ENCODE measurements around the gene CSAD.
A peak's percentile ranks its signal among the peaks of the same experiment; 100 is the strongest.
"Not testable (repeated sequence)": the region's sequence is repeated elsewhere in the genome, so short reads cannot be mapped to it uniquely, and the experiment has no call there.

CSAD gene

DNA sequence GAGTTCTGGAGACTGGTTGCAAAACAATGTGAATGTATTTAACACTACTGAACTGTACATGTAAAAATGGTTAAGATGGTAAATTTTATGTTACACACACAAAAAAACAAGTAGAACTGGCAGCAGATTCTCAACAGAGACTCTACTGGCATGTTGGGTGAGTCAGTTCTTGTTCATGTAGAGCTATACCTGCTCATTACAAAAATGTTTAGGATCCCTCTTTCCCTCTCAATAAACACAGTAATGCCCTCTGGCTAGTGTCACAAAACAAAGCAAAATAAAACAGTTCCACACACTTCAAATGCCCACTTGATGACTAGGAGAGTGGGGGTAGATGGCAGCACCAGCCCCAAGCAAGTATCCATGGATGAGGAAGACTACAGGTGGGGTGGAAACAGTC, 13.9 kb downstream of the CSAD start:
- DNase-seq (ENCODE audit: low read depth), result no peak
- no peak overlapping the region for H3K4me3 ChIP-seq (ENCODE audit: control insufficient read depth, low read depth, low read length)
- TF ChIP-seq, protein P1, sequence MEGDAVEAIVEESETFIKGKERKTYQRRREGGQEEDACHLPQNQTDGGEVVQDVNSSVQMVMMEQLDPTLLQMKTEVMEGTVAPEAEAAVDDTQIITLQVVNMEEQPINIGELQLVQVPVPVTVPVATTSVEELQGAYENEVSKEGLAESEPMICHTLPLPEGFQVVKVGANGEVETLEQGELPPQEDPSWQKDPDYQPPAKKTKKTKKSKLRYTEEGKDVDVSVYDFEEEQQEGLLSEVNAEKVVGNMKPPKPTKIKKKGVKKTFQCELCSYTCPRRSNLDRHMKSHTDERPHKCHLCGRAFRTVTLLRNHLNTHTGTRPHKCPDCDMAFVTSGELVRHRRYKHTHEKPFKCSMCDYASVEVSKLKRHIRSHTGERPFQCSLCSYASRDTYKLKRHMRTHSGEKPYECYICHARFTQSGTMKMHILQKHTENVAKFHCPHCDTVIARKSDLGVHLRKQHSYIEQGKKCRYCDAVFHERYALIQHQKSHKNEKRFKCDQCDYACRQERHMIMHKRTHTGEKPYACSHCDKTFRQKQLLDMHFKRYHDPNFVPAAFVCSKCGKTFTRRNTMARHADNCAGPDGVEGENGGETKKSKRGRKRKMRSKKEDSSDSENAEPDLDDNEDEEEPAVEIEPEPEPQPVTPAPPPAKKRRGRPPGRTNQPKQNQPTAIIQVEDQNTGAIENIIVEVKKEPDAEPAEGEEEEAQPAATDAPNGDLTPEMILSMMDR (IDR thresholded peaks at IDR 0.05; ENCODE audit: control insufficient read depth, insufficient read depth, low read depth, low read length, missing control alignments), result no peak

DNA sequence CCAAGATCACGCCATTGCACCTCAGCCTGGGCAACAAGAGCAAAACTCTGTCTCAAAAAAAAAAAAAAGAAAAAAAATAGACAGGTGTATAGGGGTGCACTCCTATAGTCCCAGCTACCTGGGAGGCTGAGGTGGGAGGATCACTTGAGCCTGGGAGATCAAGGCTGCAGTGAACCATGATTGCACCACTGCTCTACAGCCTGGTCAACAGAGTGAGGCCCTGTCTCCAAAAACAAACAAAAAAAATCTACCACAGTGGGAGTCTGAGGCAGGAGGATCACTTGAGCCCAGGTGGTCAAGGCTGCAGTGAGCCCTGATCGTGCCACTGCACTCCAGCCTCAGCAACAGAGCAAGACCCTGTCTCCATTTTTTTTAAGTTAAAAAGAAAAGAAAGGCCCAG, 17.7 kb downstream of the CSAD start:
- not testable (repeated sequence) for DNase-seq (ENCODE audit: low read depth); H3K4me3 ChIP-seq (ENCODE audit: control insufficient read depth, low read depth, low read length)

DNA sequence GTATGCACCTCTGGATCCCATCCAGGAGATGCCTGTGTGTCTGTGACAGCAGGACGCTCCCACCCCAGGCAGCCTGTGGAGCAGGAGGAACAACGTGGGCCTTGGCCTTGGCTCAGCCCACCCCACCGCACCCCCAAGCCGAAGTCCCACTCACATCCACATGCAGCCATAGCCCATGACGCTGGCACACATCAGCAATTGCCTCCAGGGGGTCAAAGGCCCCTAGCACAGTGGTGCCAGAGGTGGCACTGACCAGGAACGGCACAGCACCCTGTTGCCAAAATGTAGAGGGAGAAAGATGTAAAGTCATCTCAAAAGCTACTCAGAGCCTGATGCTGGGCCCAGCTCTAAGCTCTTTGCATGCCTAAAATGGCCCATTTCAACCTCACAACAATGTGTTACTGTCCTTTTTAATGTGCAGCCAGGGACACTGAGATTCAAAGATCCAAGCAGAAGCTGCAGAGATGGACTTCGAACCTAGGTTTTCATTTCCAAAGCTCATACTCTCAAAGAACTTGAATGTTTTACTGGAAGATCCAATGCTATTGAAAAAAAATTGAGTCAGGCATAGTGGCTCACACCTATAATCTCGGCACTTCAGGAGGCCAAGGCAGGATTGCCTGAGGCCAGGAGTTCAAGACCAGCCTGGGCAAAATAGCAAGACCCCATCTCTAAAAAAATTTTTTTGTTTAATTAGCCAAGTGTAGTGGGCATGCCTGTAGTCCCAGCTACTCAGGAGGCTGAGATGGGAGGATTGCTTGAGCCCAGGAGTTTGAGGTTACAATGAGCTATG, 19.4 kb downstream of the CSAD start:
- H3K4me3 ChIP-seq (ENCODE audit: control insufficient read depth, low read depth, low read length), result no peak overlapping the region
- TF ChIP-seq, protein P1 (IDR thresholded peaks at IDR 0.05; ENCODE audit: control insufficient read depth, insufficient read depth, low read depth, low read length, missing control alignments), result no peak
- DNase-seq (ENCODE audit: low read depth), result no peak

DNA sequence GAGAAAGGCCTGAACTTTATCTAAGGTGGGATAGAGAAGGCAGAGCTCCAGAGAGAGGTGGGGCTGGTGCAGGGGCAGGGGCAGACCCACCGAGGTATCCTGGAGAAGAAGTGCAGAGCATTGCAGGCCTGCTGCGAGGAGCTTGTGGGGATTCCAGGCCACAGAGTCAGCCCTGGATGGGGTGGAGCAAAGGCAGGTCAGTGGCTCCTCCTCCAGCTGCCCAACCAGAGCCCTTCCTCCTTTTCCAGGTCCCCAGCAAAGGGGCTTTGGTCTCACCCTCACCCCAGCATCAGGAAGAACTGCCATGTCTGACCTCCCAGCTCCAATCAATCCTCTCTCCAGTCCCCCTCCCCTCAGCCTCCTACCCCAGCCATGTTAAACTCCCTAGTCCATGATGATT, 20.1 kb downstream of the CSAD start:
- no peak overlapping the region for H3K4me3 ChIP-seq (ENCODE audit: control insufficient read depth, low read depth, low read length)
- TF ChIP-seq, protein P1 (IDR thresholded peaks at IDR 0.05; ENCODE audit: control insufficient read depth, insufficient read depth, low read depth, low read length, missing control alignments), result no peak
- DNase-seq (ENCODE audit: low read depth), result no peak

DNA sequence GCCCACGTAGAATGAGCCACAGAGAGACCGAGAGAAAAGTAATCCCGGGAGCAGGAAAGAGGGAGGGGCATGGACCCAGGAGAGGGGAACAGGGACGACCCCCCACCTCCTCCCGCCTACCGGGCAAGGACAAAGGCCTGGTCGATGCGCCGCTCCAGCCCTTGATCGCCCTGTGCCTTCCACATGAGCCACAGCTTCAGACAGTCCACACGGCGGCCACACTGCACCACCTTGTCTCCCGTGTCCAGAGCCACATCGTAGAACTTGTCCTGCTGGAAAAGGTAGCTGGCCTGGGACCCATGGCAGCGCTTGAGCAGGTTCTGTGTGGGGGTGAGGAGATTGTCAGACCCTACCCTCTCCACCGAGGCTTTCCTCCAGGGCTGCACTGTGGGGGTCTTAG, 20.7 kb downstream of the CSAD start:
- TF ChIP-seq, protein P1 (IDR thresholded peaks at IDR 0.05; ENCODE audit: control insufficient read depth, insufficient read depth, low read depth, low read length, missing control alignments), result no peak
- H3K4me3 ChIP-seq (ENCODE audit: control insufficient read depth, low read depth, low read length), result no peak overlapping the region
- DNase-seq (ENCODE audit: low read depth), result no peak

DNA sequence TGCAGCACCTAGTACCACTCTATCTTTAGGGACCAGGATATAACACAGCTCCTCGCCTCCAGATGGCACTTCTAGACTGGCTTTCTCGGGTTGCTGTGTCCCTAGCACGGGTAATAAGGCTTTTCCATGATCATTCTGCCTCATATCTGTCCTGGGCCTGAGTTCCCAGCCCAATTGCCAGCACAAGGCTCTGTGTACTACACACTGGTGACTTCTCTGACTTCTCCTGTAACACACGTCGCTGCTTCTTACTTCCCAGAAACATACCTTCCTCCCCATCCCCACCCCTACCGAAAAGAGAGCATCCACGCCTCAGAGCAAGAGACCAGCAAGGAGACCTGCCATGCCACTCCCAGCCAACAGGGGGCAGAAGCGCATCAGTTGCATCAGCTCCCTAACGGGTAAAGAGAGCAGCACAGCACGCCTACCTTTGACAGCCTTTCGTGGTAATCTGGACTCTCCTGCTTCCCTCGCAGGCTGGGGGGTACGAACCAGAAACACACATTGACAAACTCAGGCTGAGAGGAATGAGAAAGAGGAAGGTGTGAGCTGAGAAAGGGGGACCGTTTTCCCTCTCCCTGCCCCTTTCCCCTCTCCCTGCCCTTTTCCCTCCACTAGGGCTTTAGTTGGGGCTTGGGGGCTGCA, 21.4 kb downstream of the CSAD start:
- TF ChIP-seq, protein P1 (IDR thresholded peaks at IDR 0.05; ENCODE audit: control insufficient read depth, insufficient read depth, low read depth, low read length, missing control alignments), result peak; percentile 100
- DNase-seq (ENCODE audit: low read depth), result peak; percentile 38
- H3K4me3 ChIP-seq (ENCODE audit: control insufficient read depth, low read depth, low read length), result no peak overlapping the region

DNA sequence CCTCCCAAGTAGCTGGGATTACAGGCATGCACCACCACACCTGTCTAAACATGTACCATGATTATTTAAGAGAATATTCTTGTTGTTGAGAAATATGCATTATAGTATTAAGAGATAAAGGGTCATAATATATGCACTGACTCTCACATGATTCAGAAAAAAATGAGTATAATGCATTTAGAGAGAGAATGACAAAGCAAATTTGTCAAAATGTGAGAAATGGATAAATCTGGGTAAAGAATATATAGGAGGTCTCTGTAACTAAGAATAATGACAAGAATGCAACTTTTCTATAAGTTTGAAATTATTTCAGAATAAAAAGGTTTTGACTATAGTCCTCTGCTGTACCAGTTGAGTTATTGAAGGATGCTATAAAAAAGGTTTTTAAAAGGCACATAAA, 28.3 kb downstream of the CSAD start:
- DNase-seq (ENCODE audit: low read depth), result no peak
- TF ChIP-seq, protein P1 (IDR thresholded peaks at IDR 0.05; ENCODE audit: control insufficient read depth, insufficient read depth, low read depth, low read length, missing control alignments), result no peak
- no peak overlapping the region for H3K4me3 ChIP-seq (ENCODE audit: control insufficient read depth, low read depth, low read length)
